WTC11 (cell line): Measurements from ENCODE around the gene NMUR1.

Experiments used
- FOXP1 ChIP-seq: sonication (generic); formaldehyde crosslinking; IDR thresholded peaks from 2 replicates; pipeline ENCODE4 v1.8.0; 2022; ENCODE audit warnings: missing genetic modification reagents, mild to moderate bottlenecking, moderate library complexity, borderline replicate concordance
- SMAD3 ChIP-seq: sonication (generic); formaldehyde crosslinking; IDR thresholded peaks from 2 replicates; pipeline ENCODE4 v1.8.0; 2022; ENCODE audit warnings: missing genetic modification reagents, mild to moderate bottlenecking, borderline replicate concordance
- ZNF138 ChIP-seq: sonication (generic); formaldehyde crosslinking; conservative IDR thresholded peaks from 2 replicates; pipeline ENCODE4 v1.8.1; 2022; ENCODE audit warnings: mild to moderate bottlenecking, moderate library complexity, missing genetic modification reagents
- ZNF396 ChIP-seq: fragments of 250-450 bp; sonication (Bioruptor Pico); IDR thresholded peaks from 2 replicates; pipeline ENCODE4 v1.8.0; 2021; ENCODE audit warnings: mild to moderate bottlenecking, moderate library complexity, borderline replicate concordance
- TF ChIP-seq, protein P1 (sequence below): fragments of 200-600 bp; IDR thresholded peaks from 2 replicates; pipeline ENCODE4 v1.8.0; 2022; ENCODE audit warnings: antibody characterized with exemption
- TF ChIP-seq, protein P2 (sequence below): sonication (generic); formaldehyde crosslinking; IDR thresholded peaks from 2 replicates; pipeline ENCODE4 v1.8.1; 2022; ENCODE audit warnings: low read depth, missing genetic modification reagents, borderline replicate concordance

DNA sequence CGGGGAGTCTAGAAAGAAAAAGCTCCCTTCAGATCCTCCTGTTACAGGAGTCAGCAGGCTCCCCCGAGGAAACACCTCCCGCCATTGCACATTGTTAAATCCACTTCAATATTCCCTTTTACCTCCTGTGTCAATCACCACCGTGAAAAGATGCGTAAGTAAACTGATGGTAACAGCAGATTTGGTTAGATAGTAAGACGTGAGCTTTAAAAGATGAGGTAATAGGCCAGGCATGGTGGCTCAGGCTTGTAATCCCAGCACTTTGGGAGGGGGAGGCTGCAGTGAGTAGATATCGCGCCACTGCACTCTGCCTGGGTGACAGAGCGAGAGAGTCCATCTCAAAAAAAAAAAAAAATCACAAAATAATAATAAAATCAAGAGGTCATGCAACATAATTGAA, 50.8 kb downstream of the NMUR1 start:
- no peak for TF ChIP-seq ZNF396 (CRISPR knock-in tag)
- no peak for TF ChIP-seq FOXP1 (CRISPR knock-in tag)
- TF ChIP-seq ZNF138 (CRISPR knock-in tag), result no peak
- TF ChIP-seq, protein P1, sequence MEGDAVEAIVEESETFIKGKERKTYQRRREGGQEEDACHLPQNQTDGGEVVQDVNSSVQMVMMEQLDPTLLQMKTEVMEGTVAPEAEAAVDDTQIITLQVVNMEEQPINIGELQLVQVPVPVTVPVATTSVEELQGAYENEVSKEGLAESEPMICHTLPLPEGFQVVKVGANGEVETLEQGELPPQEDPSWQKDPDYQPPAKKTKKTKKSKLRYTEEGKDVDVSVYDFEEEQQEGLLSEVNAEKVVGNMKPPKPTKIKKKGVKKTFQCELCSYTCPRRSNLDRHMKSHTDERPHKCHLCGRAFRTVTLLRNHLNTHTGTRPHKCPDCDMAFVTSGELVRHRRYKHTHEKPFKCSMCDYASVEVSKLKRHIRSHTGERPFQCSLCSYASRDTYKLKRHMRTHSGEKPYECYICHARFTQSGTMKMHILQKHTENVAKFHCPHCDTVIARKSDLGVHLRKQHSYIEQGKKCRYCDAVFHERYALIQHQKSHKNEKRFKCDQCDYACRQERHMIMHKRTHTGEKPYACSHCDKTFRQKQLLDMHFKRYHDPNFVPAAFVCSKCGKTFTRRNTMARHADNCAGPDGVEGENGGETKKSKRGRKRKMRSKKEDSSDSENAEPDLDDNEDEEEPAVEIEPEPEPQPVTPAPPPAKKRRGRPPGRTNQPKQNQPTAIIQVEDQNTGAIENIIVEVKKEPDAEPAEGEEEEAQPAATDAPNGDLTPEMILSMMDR, result no peak
- TF ChIP-seq SMAD3 (CRISPR knock-in tag), result no peak
- TF ChIP-seq, protein P2, sequence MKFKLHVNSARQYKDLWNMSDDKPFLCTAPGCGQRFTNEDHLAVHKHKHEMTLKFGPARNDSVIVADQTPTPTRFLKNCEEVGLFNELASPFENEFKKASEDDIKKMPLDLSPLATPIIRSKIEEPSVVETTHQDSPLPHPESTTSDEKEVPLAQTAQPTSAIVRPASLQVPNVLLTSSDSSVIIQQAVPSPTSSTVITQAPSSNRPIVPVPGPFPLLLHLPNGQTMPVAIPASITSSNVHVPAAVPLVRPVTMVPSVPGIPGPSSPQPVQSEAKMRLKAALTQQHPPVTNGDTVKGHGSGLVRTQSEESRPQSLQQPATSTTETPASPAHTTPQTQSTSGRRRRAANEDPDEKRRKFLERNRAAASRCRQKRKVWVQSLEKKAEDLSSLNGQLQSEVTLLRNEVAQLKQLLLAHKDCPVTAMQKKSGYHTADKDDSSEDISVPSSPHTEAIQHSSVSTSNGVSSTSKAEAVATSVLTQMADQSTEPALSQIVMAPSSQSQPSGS (CRISPR knock-in tag), result no peak
